ENCODE results near the gene USF1. TPM values are rescaled to one million over a fixed set of nuclear protein-coding genes. Genes with fewer than 3 reads are reported as not detected.

USF1 gene
- total and polyA plus RNA-seq, 4 donors = 67.5 to 95.1 (median 73.5) TPM

- no peaks in the 10 kb centered on the region for H3K36me3 ChIP-seq (ENCODE audit: control insufficient read depth in 4 of 4, insufficient read depth in 4 of 4, low read length in 4 of 4)
- no peak overlapping the region for H3K4me3 ChIP-seq
- 92 to 93% methylated on average over 4 of the region's 4 CpGs for WGBS, 2 donors
- H3K9ac ChIP-seq (ENCODE audit: insufficient read depth in 1 of 2, low read length in 2 of 2) = no peak overlapping the region
- H3K9me3 ChIP-seq (ENCODE audit: control insufficient read depth in 4 of 4, insufficient read depth in 3 of 4, low read length in 3 of 4) = no peaks in the 10 kb centered on the region
- no peak overlapping the region for H3K27ac ChIP-seq (ENCODE audit: low read depth in 1 of 2, low read length in 1 of 2)
- no peaks in the 10 kb centered on the region for H3K27me3 ChIP-seq (ENCODE audit: control insufficient read depth in 3 of 3, insufficient read depth in 3 of 3, low read length in 2 of 3)
- ATAC-seq (ENCODE audit: insufficient read depth, low FRiP score) = no peak
- peaks cover 0 to 2% (median 0%) of the 10 kb centered on the region in 5 donors for H3K4me1 ChIP-seq (ENCODE audit: control insufficient read depth in 5 of 5, insufficient read depth in 5 of 5, low read length in 5 of 5)
- DNase-seq = no peak
- no peak for TF ChIP-seq CTCF (IDR thresholded peaks at IDR 0.05; ENCODE audit: control extremely low read depth, extremely low read depth)
Measured at GRCh38 chr1:161070761-161071160, 25.0 kb upstream of the USF1 start.

GRCh38 chr1:161069731-161070270, 24.0 kb upstream of the USF1 start, which contains the start of gene ARHGAP30:
TSS of gene ARHGAP30 (minus strand) at chr1:161069891. CDS start at chr1:161069624, 267 bp downstream.
- H3K4me1 ChIP-seq (ENCODE audit: control insufficient read depth in 5 of 5, insufficient read depth in 5 of 5, low read length in 5 of 5) = peaks cover 0 to 2% (median 0%) of the 10 kb centered on the region in 5 donors

GRCh38 chr1:161069241-161069640, 23.5 kb upstream of the USF1 start:
- H3K9me3 ChIP-seq (ENCODE audit: control insufficient read depth in 4 of 4, insufficient read depth in 3 of 4, low read length in 3 of 4) = no peaks in the 10 kb centered on the region
- no peaks in the 10 kb centered on the region for H3K36me3 ChIP-seq (ENCODE audit: control insufficient read depth in 4 of 4, insufficient read depth in 4 of 4, low read length in 4 of 4)
- WGBS, 2 donors = 28 to 58% methylated on average over 9 of the region's 9 CpGs
- DNase-seq (no peak), ATAC-seq (ENCODE audit: insufficient read depth, low FRiP score) (no peak)
- no peak overlapping the region for H3K9ac ChIP-seq (ENCODE audit: insufficient read depth in 1 of 2, low read length in 2 of 2)
- no peak for TF ChIP-seq CTCF (IDR thresholded peaks at IDR 0.05; ENCODE audit: control extremely low read depth, extremely low read depth)
- peaks cover 0 to 2% (median 0%) of the 10 kb centered on the region in 5 donors for H3K4me1 ChIP-seq (ENCODE audit: control insufficient read depth in 5 of 5, insufficient read depth in 5 of 5, low read length in 5 of 5)
- H3K4me3 ChIP-seq = peak overlapping the region; percentile 37
- H3K27ac ChIP-seq (ENCODE audit: low read depth in 1 of 2, low read length in 1 of 2) = peak overlapping the region in 1 of 2 donors; percentile 89
- peaks cover 0 to 3% (median 0%) of the 10 kb centered on the region in 3 donors for H3K27me3 ChIP-seq (ENCODE audit: control insufficient read depth in 3 of 3, insufficient read depth in 3 of 3, low read length in 2 of 3)

More at GRCh38 chr1:161069731-161070270, 24.0 kb upstream of the USF1 start, which contains the start of gene ARHGAP30:
- ATAC-seq (ENCODE audit: insufficient read depth, low FRiP score) = peak; percentile 65
- H3K36me3 ChIP-seq (ENCODE audit: control insufficient read depth in 4 of 4, insufficient read depth in 4 of 4, low read length in 4 of 4) = no peaks in the 10 kb centered on the region
- DNase-seq = peak in 1 of 3 donors; percentile 19
- no peak for TF ChIP-seq CTCF (IDR thresholded peaks at IDR 0.05; ENCODE audit: control extremely low read depth, extremely low read depth)
- H3K9me3 ChIP-seq (ENCODE audit: control insufficient read depth in 4 of 4, insufficient read depth in 3 of 4, low read length in 3 of 4) = no peaks in the 10 kb centered on the region
- H3K9ac ChIP-seq (ENCODE audit: insufficient read depth in 1 of 2, low read length in 2 of 2) = no peak within 1 kb of the TSS
- 34 to 62% methylated on average over 9 of the region's 9 CpGs for WGBS, 2 donors
- peak within 1 kb of the TSS; percentile 37 for H3K4me3 ChIP-seq
- H3K27me3 ChIP-seq (ENCODE audit: control insufficient read depth in 3 of 3, insufficient read depth in 3 of 3, low read length in 2 of 3) = no peaks in the 10 kb centered on the region
- peak within 1 kb of the TSS in 1 of 2 donors; percentile 89 for H3K27ac ChIP-seq (ENCODE audit: low read depth in 1 of 2, low read length in 1 of 2)

Measured in lung (tissue), 12 donors.